NCI-H2227 (cell line): ENCODE results near the gene PLSCR5.
A peak's percentile ranks its signal among the peaks of the same experiment; 100 is the strongest.

Experiments
- DNase-seq: peaks from one replicate; lab custom pipeline; 2025; ENCODE audit not compliant: unreplicated experiment; lab: John Stamatoyannopoulos, UW

PLSCR5 gene

GRCh38 chr3:146589899-146590508 is 15.1 kb downstream of the PLSCR5 start:
- DNase-seq: peak; percentile 5

GRCh38 chr3:146585156-146585555 is 20.0 kb downstream of the PLSCR5 start:
- DNase-seq: no peak

- no peak for DNase-seq
Measured at GRCh38 chr3:146581951-146582467, 23.1 kb downstream of the PLSCR5 start.

GRCh38 chr3:146581080-146581601 is 24.0 kb downstream of the PLSCR5 start:
- DNase-seq: no peak

GRCh38 chr3:146577662-146578061 is 27.5 kb downstream of the PLSCR5 start:
- DNase-seq: peak; percentile 0

- DNase-seq: no peak
Measured at GRCh38 chr3:146575636-146576035, 29.5 kb downstream of the PLSCR5 start.

- DNase-seq: no peak
Measured at GRCh38 chr3:146574173-146574572, 31.0 kb downstream of the PLSCR5 start.

- no peak for DNase-seq
Measured at GRCh38 chr3:146569314-146569713, 35.8 kb downstream of the PLSCR5 start.

- no peak for DNase-seq
Measured at GRCh38 chr3:146566138-146566537, 39.0 kb downstream of the PLSCR5 start.

- no peak for DNase-seq
Measured at GRCh38 chr3:146561879-146562278, 43.3 kb downstream of the PLSCR5 start.

GRCh38 chr3:146561463-146561862 is 43.7 kb downstream of the PLSCR5 start:
- no peak for DNase-seq

GRCh38 chr3:146560678-146561077 is 44.5 kb downstream of the PLSCR5 start:
- no peak for DNase-seq

- no peak for DNase-seq
Measured at GRCh38 chr3:146559388-146559787, 45.8 kb downstream of the PLSCR5 start.

- DNase-seq: no peak
Measured at GRCh38 chr3:146558781-146559180, 46.4 kb downstream of the PLSCR5 start.

GRCh38 chr3:146557745-146558144 is 47.4 kb downstream of the PLSCR5 start:
- DNase-seq: no peak

GRCh38 chr3:146555311-146555710 is 49.8 kb downstream of the PLSCR5 start:
- no peak for DNase-seq

- DNase-seq: no peak
Measured at GRCh38 chr3:146554151-146554760, 50.9 kb downstream of the PLSCR5 start.

- DNase-seq: no peak
Measured at GRCh38 chr3:146550743-146551510, 54.2 kb downstream of the PLSCR5 start.

GRCh38 chr3:146550070-146550615 is 55.0 kb downstream of the PLSCR5 start:
- no peak for DNase-seq

GRCh38 chr3:146547235-146547835 is 57.8 kb downstream of the PLSCR5 start:
- DNase-seq: no peak

- DNase-seq: no peak
Measured at GRCh38 chr3:146546366-146546965, 58.7 kb downstream of the PLSCR5 start.
